ENCODE results near the gene GPR4.

Gene GPR4

GRCh38 chr19:45567609-45568008, 34.4 kb downstream of the GPR4 start:
- Histone ChIP-seq H3K27ac (ENCODE audit: low read depth, low read length, poor library complexity, severe bottlenecking) (no peak overlapping the region), H3K27me3 (ENCODE audit: insufficient read depth, low read length) (no peaks in the 10 kb centered on the region), H3K9ac (ENCODE audit: low read length) (no peak overlapping the region), H3F3A (ENCODE audit: insufficient read depth, low read length) (no peaks in the 10 kb centered on the region; the same call in 1 of the 2 replicates), H3K9me2 (ENCODE audit: low read depth, low read length) (no peaks in the 10 kb centered on the region), H3K4me3 (ENCODE audit: low read depth, low read length, poor library complexity, severe bottlenecking) (no peak overlapping the region), H2AFZ (ENCODE audit: low read length) (no peak overlapping the region), H3K4me1 (ENCODE audit: insufficient read depth, low read length, severe bottlenecking) (peaks cover 33% of the 10 kb centered on the region), H4K20me1 (ENCODE audit: insufficient read depth, low read length) (no peaks in the 10 kb centered on the region), H3K9me3 (ENCODE audit: low read length) (no peaks in the 10 kb centered on the region), H3K36me3 (ENCODE audit: insufficient read depth, low read length) (no peaks in the 10 kb centered on the region), H3K4me2 (ENCODE audit: low read length) (no peak overlapping the region), H3K79me2 (ENCODE audit: insufficient read depth, low read length) (no peaks in the 10 kb centered on the region)
- TF ChIP-seq CTCF (IDR thresholded peaks at IDR 0.05; ENCODE audit: low read length) = no peak
- TF ChIP-seq EZH2 (IDR thresholded peaks at IDR 0.05; ENCODE audit: borderline replicate concordance, low read length) = no peak

- H3K79me2 ChIP-seq (ENCODE audit: insufficient read depth, low read length) = no peaks in the 10 kb centered on the region
- H3K4me3 ChIP-seq (ENCODE audit: low read depth, low read length, poor library complexity, severe bottlenecking) = no peak overlapping the region
- peak overlapping the region; percentile 94 for H3K27ac ChIP-seq (ENCODE audit: low read depth, low read length, poor library complexity, severe bottlenecking)
- no peaks in the 10 kb centered on the region for H3K9me2 ChIP-seq (ENCODE audit: low read depth, low read length)
- no peaks in the 10 kb centered on the region for H3K9me3 ChIP-seq (ENCODE audit: low read length)
- TF ChIP-seq CTCF (IDR thresholded peaks at IDR 0.05; ENCODE audit: low read length) (no peak), EZH2 (IDR thresholded peaks at IDR 0.05; ENCODE audit: borderline replicate concordance, low read length) (no peak)
- no peaks in the 10 kb centered on the region for H4K20me1 ChIP-seq (ENCODE audit: insufficient read depth, low read length)
- H3F3A ChIP-seq (ENCODE audit: insufficient read depth, low read length) = no peaks in the 10 kb centered on the region; the same call in 1 of the 2 replicates
- H3K4me1 ChIP-seq (ENCODE audit: insufficient read depth, low read length, severe bottlenecking) = peaks cover 28% of the 10 kb centered on the region
- H3K9ac ChIP-seq (ENCODE audit: low read length) = peak overlapping the region; percentile 24; the same call in 1 of the 2 replicates
- no peaks in the 10 kb centered on the region for H3K27me3 ChIP-seq (ENCODE audit: insufficient read depth, low read length)
- H3K4me2 ChIP-seq (ENCODE audit: low read length) = peak overlapping the region; percentile 35; the same call in 1 of the 2 replicates
- H2AFZ ChIP-seq (ENCODE audit: low read length) = no peak overlapping the region
- H3K36me3 ChIP-seq (ENCODE audit: insufficient read depth, low read length) = no peaks in the 10 kb centered on the region
Observed at GRCh38 chr19:45564131-45564780, 37.8 kb downstream of the GPR4 start.

- H3K27ac ChIP-seq (ENCODE audit: low read depth, low read length, poor library complexity, severe bottlenecking) = no peak overlapping the region
- no peaks in the 10 kb centered on the region; the same call in 1 of the 2 replicates for H3F3A ChIP-seq (ENCODE audit: insufficient read depth, low read length)
- H3K9me2 ChIP-seq (ENCODE audit: low read depth, low read length) = no peaks in the 10 kb centered on the region
- H3K36me3 ChIP-seq (ENCODE audit: insufficient read depth, low read length) = no peaks in the 10 kb centered on the region
- no peaks in the 10 kb centered on the region for H4K20me1 ChIP-seq (ENCODE audit: insufficient read depth, low read length)
- H3K27me3 ChIP-seq (ENCODE audit: insufficient read depth, low read length) = no peaks in the 10 kb centered on the region
- H3K9me3 ChIP-seq (ENCODE audit: low read length) = no peaks in the 10 kb centered on the region
- H2AFZ ChIP-seq (ENCODE audit: low read length) = no peak overlapping the region
- H3K79me2 ChIP-seq (ENCODE audit: insufficient read depth, low read length) = no peaks in the 10 kb centered on the region
- no peak overlapping the region for H3K9ac ChIP-seq (ENCODE audit: low read length)
- peaks cover 33% of the 10 kb centered on the region for H3K4me1 ChIP-seq (ENCODE audit: insufficient read depth, low read length, severe bottlenecking)
- TF ChIP-seq EZH2 (IDR thresholded peaks at IDR 0.05; ENCODE audit: borderline replicate concordance, low read length) = no peak
- TF ChIP-seq CTCF (IDR thresholded peaks at IDR 0.05; ENCODE audit: low read length) = no peak
- H3K4me2 ChIP-seq (ENCODE audit: low read length) = no peak overlapping the region
- H3K4me3 ChIP-seq (ENCODE audit: low read depth, low read length, poor library complexity, severe bottlenecking) = no peak overlapping the region
Observed at GRCh38 chr19:45560686-45561085, 41.3 kb downstream of the GPR4 start.

Data from OCI-LY1 (cell line).